KBM-7 (cell line): ENCODE results near the gene PDGFRB.

Source experiments
- DNase-seq: peaks from one replicate; pipeline ENCODE4 v3.0.0-alpha.2; 2015
- in situ Hi-C: fragments of 300-500 bp; cut with MboI; formaldehyde crosslinking; loops from 2 replicates; pipeline ENCODE4 v1.14.3; 2020; ENCODE audit warnings: low sequenced_read_pairs, low pct_unique_long_range_greater_than_20kb, mixed read lengths

PDGFRB gene

GRCh38 chr5:150184006-150184405 is 28.4 kb upstream of the PDGFRB start:
- in situ Hi-C loops, result no loop called here
- DNase-seq, result no peak

- in situ Hi-C loops, result no loop called here
These were observed 27.8 kb upstream of the PDGFRB start for GRCh38 chr5:150183436-150183835.

GRCh38 chr5:150182774-150183173 is 27.1 kb upstream of the PDGFRB start:
- DNase-seq, result no peak
- in situ Hi-C loops, result no loop called here

More at GRCh38 chr5:150183436-150183835, 27.8 kb upstream of the PDGFRB start:
- no peak for DNase-seq

- no peak for DNase-seq
- in situ Hi-C loops, result no loop called here
These were observed 26.3 kb upstream of the PDGFRB start for GRCh38 chr5:150181766-150182545.

GRCh38 chr5:150181027-150181426 is 25.4 kb upstream of the PDGFRB start:
- no peak for DNase-seq
- in situ Hi-C loops, result no loop called here

GRCh38 chr5:150180241-150181026 is 24.8 kb upstream of the PDGFRB start:
- DNase-seq, result peak; percentile 47
- in situ Hi-C loops, result no loop called here

GRCh38 chr5:150179019-150179620 is 23.5 kb upstream of the PDGFRB start:
- in situ Hi-C loops, result no loop called here
- DNase-seq, result no peak

- in situ Hi-C loops, result no loop called here
- DNase-seq, result no peak
These were observed 22.6 kb upstream of the PDGFRB start for GRCh38 chr5:150178262-150178661.

- DNase-seq, result no peak
- in situ Hi-C loops, result no loop called here
These were observed 22.1 kb upstream of the PDGFRB start for GRCh38 chr5:150177721-150178120.

- no peak for DNase-seq
- in situ Hi-C loops, result no loop called here
These were observed 21.3 kb upstream of the PDGFRB start for GRCh38 chr5:150176745-150177477.

- peak; percentile 41 for DNase-seq
- in situ Hi-C loops, result no loop called here
These were observed 19.9 kb upstream of the PDGFRB start for GRCh38 chr5:150175536-150175935.

- DNase-seq, result no peak
- in situ Hi-C loops, result no loop called here
These were observed 19.4 kb upstream of the PDGFRB start for GRCh38 chr5:150175076-150175475.

- in situ Hi-C loops, result no loop called here
- no peak for DNase-seq
These were observed 18.6 kb upstream of the PDGFRB start for GRCh38 chr5:150174285-150174684.

GRCh38 chr5:150173161-150173560 is 17.5 kb upstream of the PDGFRB start:
- in situ Hi-C loops, result no loop called here

GRCh38 chr5:150172556-150172955 is 16.9 kb upstream of the PDGFRB start:
- in situ Hi-C loops, result no loop called here
- DNase-seq, result no peak

More at GRCh38 chr5:150173161-150173560, 17.5 kb upstream of the PDGFRB start:
- DNase-seq, result no peak

GRCh38 chr5:150172145-150172544 is 16.5 kb upstream of the PDGFRB start:
- in situ Hi-C loops, result no loop called here
- no peak for DNase-seq

GRCh38 chr5:150168864-150169263 is 13.2 kb upstream of the PDGFRB start:
- no peak for DNase-seq
- in situ Hi-C loops, result no loop called here

GRCh38 chr5:150167908-150168307 is 12.3 kb upstream of the PDGFRB start:
- in situ Hi-C loops, result no loop called here
- DNase-seq, result no peak

GRCh38 chr5:150167512-150167850 is 11.8 kb upstream of the PDGFRB start:
- in situ Hi-C loops, result no loop called here
- DNase-seq, result no peak
